OCI-LY3 (cell line): ENCODE results near the gene IGSF5.

Experiments
- CTCF ChIP-seq: fragments of 200-600, 300-600 bp; sonication (generic); IDR thresholded peaks from 2 replicates; pipeline ENCODE4 v1.5.1; 2014; ENCODE audit warnings: antibody characterized with exemption, low read length, low read depth
- EZH2phosphoT487 ChIP-seq: fragments of 200-600 bp; shearing (Covaris generic); IDR thresholded peaks from 2 replicates; pipeline ENCODE4 v1.6.1; 2018; ENCODE audit warnings: antibody characterized with exemption, mixed run types, low read depth

DNA sequence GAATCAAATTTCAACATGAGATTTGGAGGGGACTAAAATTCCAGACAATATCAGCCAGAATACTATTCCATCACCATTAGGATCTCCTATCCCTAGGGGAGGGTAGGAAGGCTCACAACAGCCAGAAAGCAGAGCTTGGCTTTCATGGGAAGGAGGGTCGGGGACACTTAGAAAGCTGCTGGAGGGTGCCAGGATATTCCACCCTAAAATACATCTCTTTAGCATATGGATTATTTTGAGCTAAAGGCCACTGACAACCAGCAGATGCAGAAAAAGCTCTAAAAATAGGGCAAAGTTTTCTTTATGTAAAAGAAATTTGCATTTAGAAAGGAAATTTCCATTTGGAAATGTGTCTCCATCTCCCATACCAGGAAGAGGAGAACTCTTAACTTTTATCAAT, 68.0 kb downstream of the IGSF5 start:
- no peak for TF ChIP-seq EZH2phosphoT487
- TF ChIP-seq CTCF: no peak
